Head of caudate nucleus (tissue), 42 donors: ENCODE data around the gene OLIG2.
A peak's percentile ranks its signal among the peaks of the same experiment; 100 is the strongest.

ENCODE experiments used
- DNase-seq, 42 donors: peaks; one replicate each; pipeline versions ENCODE4 v3.0.0 to v3.0.0-alpha.2; 2020 to 2021; ENCODE audit warnings: mixed read lengths in 7 of 42
- intact Hi-C: fragments of 100-400 bp; cut with DNase I; formaldehyde crosslinking; loops from one replicate; pipeline ENCODE4 v1.15.0; 2022

The OLIG2 gene

DNA sequence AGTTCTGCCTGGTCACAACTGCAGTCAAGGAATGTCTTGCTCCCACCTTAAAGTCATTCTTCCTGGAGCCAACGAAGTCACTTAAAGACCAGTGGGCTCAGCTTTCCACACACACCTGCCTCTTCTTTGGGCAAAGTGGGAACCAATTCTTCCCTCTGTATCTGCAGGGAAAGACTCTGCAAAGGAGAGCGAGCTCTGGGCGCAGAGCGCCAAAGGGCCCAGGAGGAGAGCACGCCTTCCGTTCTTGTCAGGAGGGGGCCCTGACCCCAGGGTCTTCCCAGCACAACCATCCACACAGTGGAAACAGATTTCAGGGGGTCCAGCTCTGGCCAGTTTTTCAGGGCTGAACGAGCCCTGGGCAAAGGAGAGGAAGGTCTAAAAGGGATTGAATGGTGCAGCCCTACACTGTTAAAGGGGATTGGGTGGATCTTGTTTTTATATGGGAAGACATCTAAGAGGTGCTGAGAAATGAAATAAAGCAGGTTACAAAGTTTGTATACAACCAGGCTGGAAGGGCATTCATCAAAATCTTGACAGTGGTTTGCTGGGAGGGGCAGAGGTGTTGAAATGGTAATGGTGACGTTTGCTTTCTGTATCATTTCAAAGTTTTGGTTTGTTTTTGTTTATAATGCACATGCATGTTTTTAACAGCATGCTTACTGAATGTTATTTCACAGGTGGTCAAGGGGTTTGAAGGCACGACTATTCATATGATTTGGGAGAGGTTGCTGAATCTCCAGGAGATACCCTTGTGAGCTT is 6.8 kb upstream of the OLIG2 start:
- DNase-seq = no peak
- intact Hi-C loops = no loop called here

DNA sequence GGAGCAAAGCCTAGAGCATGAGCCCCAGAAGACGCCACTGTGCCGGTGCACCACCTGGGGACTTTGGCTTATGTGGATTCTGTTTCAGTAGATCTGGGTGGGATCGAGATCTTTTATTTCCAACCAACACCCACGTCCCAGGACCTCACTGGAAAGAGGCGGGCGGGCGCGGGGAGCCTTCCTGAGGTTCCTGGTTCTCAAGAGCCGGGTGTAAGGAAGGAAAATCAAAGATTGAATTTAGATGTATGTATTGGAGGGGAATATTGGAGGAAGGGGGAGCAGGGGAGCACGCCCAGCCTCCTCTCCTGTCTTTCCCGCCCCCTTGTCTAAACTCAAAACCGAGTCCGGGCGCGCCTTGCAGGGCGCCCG is 6.2 kb upstream of the OLIG2 start:
- intact Hi-C loops = no loop called here
- DNase-seq = no peak

DNA sequence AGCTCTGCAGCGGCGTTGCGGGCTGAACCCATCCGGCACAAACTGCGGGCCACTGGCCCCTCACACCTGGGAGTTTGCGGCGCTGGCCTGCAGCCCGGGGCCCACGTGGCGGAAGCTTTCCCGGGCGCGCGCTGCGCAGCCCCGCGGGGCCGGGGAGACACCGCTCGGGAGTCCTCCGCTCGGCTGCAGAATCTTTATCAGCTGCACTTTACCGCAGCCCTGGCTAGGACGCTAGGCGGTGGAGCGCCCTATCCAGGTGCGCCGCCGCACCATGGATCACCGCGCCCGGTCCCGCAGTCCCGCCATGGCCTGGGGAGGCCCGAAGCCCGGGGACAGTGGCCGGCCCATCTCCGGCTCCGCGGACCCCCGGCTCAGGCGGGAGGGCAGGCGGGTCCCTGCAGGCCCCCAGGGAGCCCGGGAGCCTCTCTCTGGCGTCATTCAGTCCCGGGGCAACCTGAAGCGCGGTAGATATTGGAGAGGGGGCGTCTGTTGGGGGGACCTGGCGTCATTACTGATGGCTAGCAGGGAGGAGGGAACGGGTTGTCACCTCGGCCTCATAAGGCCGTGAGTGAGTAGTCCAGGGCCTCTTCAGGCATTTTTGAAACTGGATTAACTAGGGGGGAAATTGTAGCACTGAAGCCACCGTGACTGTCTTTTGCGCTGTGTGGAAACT is 5.7 kb upstream of the OLIG2 start:
- peak in 2 of 42 donors; percentile 18 to 32 for DNase-seq
- intact Hi-C loops = loop anchor here (5.0 to 10.0 kb wide), 3 partner anchors 43 to 185 kb away; no protein-coding TSS in a partner anchor

DNA sequence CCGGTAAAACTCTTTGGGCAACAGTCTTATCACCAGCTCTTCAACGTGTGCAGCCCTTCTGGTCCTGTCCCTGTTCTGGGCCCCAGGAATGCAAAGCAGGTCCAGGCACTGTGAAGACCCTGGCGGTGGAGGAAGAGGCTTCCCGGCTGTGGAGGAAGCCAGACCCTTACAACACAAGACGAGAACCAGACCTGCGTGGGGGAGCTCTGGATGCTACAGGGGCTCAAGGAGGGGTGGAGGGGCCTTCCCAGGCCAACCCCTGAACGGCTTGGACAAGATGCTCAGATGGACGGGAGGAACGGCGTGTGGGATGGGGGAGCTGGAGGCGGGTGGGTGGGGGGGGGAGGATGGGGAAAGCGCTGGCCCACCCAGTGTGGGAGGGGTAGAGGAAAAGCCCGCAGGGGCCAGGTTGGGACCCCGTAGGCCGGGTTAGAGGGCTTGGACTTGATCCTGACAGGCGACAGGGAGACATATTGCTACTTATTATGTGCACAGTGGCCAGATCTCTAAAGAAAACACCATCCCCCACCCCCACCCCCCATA is 5.1 kb upstream of the OLIG2 start:
- intact Hi-C loops = loop anchor here (5.0 to 10.0 kb wide), 3 partner anchors 43 to 186 kb away; no protein-coding TSS in a partner anchor
- no peak for DNase-seq

DNA sequence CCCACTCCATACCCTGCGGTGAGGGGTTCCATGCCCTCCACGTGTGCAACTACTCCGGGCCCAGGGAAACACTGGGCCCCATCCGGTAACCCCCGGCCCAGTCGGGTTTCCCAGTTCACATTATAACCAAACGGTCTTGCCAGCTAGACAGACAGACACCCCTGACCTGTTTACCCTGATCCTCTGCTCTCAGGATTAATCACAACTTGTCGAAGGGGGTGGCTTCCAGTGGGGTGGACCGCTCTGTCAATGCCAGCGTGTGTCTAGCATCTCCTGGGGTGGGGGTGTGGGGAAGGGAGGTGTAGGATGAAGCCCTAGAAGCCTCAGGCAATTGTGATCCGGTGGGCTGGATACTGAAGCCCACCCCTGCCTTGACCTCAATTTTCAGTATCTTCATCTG is 4.6 kb upstream of the OLIG2 start:
- no peak for DNase-seq
- intact Hi-C loops = loop anchor here (5.0 to 10.0 kb wide), 3 partner anchors 44 to 186 kb away; no protein-coding TSS in a partner anchor

DNA sequence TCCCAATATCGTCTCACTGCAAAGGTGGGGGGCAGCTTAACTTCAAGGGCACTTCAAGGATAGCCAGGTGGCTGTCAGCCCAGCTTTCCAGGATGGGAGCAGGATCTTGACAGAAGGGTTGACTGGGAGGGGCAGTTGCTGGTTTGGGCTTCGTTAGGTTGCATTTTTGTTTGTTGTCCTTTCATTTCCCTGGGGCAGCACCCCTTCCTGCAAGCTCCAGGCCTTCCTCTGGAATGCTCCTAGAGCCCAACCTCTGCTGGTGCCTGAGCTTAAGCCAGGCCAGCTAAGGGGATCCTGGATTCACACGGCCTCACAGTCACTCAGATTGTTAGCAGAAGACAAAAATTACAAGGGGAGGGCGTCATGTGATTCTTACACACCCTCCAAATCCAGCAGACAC is 4.1 kb upstream of the OLIG2 start:
- intact Hi-C loops = loop anchor here (5.0 to 10.0 kb wide), 3 partner anchors 44 to 187 kb away; no protein-coding TSS in a partner anchor
- no peak for DNase-seq

DNA sequence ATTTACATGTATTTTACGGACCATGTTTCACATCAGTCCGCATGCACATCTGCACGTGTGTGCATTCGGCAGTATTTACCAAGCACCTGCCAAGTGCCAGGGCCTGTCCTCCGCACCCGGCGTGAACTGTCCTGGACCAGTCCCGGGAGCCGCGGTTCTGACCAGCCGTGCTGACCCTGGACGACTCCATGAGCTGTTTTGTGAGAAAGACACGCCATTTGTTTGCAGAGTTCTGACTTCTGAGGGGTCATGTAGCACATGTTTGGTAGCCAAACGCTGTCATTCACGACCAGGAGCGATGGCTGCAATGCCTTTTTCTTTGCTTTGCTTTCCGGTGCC is 3.3 kb upstream of the OLIG2 start:
- intact Hi-C loops = loop anchor here (5.0 to 10.0 kb wide), 3 partner anchors 45 to 188 kb away; no protein-coding TSS in a partner anchor
- DNase-seq = peak in 4 of 42 donors; percentile 13 to 46 (median 30)

DNA sequence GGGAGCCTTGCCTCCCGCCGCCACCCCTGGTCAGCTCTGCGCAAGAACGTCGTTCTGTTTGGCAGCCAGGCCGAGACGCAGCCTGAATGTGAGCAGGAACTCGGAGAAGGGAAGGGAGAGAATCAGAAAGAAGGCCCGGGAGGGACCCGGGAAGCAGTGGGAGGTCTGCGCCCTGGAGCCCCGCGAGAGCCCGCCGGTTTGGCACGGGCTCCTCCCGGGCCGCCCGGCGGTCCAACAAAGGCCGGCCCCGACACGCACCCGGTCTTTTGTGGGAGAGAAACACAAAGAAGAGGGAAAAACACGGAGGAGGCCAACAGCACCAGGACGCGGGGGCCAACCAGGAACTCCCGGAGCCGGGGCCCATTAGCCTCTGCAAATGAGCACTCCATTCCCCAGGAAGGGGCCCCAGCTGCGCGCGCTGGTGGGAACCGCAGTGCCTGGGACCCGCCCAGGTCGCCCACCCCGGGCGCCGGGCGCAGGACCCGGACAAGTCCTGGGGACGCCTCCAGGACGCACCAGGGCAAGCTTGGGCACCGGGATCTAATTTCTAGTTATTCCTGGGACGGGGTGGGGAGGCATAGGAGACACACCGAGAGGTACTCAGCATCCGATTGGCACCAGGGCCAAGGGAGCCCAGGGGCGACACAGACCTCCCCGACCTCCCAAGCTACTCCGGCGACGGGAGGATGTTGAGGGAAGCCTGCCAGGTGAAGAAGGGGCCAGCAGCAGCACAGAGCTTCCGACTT is 2.7 kb upstream of the OLIG2 start:
- intact Hi-C loops = loop anchor here (5.0 to 10.0 kb wide), 3 partner anchors 46 to 188 kb away; no protein-coding TSS in a partner anchor
- DNase-seq = peak in 17 of 42 donors; percentile 22 to 75 (median 45)

DNA sequence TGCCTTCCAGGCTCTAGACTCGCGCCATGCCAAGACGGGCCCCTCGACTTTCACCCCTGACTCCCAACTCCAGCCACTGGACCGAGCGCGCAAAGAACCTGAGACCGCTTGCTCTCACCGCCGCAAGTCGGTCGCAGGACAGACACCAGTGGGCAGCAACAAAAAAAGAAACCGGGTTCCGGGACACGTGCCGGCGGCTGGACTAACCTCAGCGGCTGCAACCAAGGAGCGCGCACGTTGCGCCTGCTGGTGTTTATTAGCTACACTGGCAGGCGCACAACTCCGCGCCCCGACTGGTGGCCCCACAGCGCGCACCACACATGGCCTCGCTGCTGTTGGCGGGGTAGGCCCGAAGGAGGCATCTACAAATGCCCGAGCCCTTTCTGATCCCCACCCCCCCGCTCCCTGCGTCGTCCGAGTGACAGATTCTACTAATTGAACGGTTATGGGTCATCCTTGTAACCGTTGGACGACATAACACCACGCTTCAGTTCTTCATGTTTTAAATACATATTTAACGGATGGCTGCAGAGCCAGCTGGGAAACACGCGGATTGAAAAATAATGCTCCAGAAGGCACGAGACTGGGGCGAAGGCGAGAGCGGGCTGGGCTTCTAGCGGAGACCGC is 2.0 kb upstream of the OLIG2 start:
- DNase-seq = peak in 38 of 42 donors; percentile 33 to 78 (median 59)
- intact Hi-C loops = loop anchor here (2.0 to 10.0 kb wide), 4 partner anchors 46 to 189 kb away; no protein-coding TSS in a partner anchor

DNA sequence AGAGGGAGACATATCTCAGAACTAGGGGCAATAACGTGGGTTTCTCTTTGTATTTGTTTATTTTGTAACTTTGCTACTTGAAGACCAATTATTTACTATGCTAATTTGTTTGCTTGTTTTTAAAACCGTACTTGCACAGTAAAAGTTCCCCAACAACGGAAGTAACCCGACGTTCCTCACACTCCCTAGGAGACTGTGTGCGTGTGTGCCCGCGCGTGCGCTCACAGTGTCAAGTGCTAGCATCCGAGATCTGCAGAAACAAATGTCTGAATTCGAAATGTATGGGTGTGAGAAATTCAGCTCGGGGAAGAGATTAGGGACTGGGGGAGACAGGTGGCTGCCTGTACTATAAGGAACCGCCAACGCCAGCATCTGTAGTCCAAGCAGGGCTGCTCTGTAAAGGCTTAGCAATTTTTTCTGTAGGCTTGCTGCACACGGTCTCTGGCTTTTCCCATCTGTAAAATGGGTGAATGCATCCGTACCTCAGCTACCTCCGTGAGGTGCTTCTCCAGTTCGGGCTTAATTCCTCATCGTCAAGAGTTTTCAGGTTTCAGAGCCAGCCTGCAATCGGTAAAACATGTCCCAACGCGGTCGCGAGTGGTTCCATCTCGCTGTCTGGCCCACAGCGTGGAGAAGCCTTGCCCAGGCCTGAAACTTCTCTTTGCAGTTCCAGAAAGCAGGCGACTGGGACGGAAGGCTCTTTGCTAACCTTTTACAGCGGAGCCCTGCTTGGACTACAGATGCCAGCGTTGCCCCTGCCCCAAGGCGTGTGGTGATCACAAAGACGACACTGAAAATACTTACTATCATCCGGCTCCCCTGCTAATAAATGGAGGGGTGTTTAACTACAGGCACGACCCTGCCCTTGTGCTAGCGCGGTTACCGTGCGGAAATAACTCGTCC is 1.3 kb upstream of the OLIG2 start:
- DNase-seq = peak in 12 of 42 donors; percentile 20 to 64 (median 42)
- intact Hi-C loops = loop anchor here (2.0 to 10.0 kb wide), 4 partner anchors 47 to 190 kb away; no protein-coding TSS in a partner anchor

DNA sequence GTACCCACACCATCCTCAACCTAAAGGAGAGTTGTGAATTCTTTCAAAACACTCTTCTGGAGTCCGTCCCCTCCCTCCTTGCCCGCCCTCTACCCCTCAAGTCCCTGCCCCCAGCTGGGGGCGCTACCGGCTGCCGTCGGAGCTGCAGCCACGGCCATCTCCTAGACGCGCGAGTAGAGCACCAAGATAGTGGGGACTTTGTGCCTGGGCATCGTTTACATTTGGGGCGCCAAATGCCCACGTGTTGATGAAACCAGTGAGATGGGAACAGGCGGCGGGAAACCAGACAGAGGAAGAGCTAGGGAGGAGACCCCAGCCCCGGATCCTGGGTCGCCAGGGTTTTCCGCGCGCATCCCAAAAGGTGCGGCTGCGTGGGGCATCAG is 638 bp upstream of the OLIG2 start:
- intact Hi-C loops = loop anchor here (2.0 to 10.0 kb wide), 3 partner anchors 80 to 190 kb away; no protein-coding TSS in a partner anchor
- DNase-seq = peak in 37 of 42 donors; percentile 47 to 89 (median 70)

DNA sequence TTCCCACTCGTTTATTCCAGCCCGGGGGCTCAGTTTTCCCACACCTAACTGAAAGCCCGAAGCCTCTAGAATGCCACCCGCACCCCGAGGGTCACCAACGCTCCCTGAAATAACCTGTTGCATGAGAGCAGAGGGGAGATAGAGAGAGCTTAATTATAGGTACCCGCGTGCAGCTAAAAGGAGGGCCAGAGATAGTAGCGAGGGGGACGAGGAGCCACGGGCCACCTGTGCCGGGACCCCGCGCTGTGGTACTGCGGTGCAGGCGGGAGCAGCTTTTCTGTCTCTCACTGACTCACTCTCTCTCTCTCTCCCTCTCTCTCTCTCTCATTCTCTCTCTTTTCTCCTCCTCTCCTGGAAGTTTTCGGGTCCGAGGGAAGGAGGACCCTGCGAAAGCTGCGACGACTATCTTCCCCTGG is 716 bp downstream of the OLIG2 start:
- intact Hi-C loops = loop anchor here (10.0 kb wide), 2 partner anchors 82 to 192 kb away; no protein-coding TSS in a partner anchor
- no peak for DNase-seq

DNA sequence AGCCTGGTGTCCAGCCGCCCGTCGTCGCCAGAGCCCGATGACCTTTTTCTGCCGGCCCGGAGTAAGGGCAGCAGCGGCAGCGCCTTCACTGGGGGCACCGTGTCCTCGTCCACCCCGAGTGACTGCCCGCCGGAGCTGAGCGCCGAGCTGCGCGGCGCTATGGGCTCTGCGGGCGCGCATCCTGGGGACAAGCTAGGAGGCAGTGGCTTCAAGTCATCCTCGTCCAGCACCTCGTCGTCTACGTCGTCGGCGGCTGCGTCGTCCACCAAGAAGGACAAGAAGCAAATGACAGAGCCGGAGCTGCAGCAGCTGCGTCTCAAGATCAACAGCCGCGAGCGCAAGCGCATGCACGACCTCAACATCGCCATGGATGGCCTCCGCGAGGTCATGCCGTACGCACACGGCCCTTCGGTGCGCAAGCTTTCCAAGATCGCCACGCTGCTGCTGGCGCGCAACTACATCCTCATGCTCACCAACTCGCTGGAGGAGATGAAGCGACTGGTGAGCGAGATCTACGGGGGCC is 1.2 kb downstream of the OLIG2 start:
- intact Hi-C loops = loop anchor here (10.0 kb wide), 2 partner anchors 82 to 192 kb away; no protein-coding TSS in a partner anchor
- DNase-seq = peak in 13 of 42 donors; percentile 15 to 63 (median 39)

DNA sequence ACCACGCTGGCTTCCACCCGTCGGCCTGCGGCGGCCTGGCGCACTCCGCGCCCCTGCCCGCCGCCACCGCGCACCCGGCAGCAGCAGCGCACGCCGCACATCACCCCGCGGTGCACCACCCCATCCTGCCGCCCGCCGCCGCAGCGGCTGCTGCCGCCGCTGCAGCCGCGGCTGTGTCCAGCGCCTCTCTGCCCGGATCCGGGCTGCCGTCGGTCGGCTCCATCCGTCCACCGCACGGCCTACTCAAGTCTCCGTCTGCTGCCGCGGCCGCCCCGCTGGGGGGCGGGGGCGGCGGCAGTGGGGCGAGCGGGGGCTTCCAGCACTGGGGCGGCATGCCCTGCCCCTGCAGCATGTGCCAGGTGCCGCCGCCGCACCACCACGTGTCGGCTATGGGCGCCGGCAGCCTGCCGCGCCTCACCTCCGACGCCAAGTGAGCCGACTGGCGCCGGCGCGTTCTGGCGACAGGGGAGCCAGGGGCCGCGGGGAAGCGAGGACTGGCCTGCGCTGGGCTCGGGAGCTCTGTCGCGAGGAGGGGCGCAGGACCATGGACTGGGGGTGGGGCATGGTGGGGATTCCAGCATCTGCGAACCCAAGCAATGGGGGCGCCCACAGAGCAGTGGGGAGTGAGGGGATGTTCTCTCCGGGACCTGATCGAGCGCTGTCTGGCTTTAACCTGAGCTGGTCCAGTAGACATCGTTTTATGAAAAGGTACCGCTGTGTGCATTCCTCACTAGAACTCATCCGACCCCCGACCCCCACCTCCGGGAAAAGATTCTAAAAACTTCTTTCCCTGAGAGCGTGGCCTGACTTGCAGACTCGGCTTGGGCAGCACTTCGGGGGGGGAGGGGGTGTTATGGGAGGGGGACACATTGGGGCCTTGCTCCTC is 1.9 kb downstream of the OLIG2 start:
- DNase-seq = peak in 1 of 42 donors; percentile 33
- intact Hi-C loops = loop anchor here (2.0 to 10.0 kb wide), 3 partner anchors 43 to 193 kb away; partner anchors contain the start of gene OLIG1

DNA sequence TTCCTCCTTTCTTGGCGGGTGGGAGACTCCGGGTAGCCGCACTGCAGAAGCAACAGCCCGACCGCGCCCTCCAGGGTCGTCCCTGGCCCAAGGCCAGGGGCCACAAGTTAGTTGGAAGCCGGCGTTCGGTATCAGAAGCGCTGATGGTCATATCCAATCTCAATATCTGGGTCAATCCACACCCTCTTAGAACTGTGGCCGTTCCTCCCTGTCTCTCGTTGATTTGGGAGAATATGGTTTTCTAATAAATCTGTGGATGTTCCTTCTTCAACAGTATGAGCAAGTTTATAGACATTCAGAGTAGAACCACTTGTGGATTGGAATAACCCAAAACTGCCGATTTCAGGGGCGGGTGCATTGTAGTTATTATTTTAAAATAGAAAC is 2.5 kb downstream of the OLIG2 start:
- DNase-seq = peak in 2 of 42 donors; percentile 30 to 52

More for the DNA sequence above, 2.5 kb downstream of the OLIG2 start:
- intact Hi-C loops = loop anchor here (2.0 to 10.0 kb wide), 3 partner anchors 43 to 193 kb away; partner anchors contain the start of gene OLIG1
